GM23338 (cell line): ENCODE data around the gene TRABD. TPM values are rescaled to one million over a fixed set of nuclear protein-coding genes. Genes with fewer than 3 reads are reported as not detected.

ENCODE experiments used
- ATAC-seq: fragments of 200-7000 bp; cut with Tn5 transposase; 3 replicates; pipeline ENCODE4 v1.9.1; 2020
- DNase-seq: peaks from one replicate; pipeline ENCODE4 v3.0.0-alpha.2; 2015; ENCODE audit warnings: low spot score
- H2AFZ ChIP-seq: fragments of 200-600 bp; sonication (generic); 2 replicates; pipeline ENCODE4 v1.8.0; 2016; ENCODE audit warnings: antibody characterized with exemption, mild to moderate bottlenecking, moderate library complexity
- H3F3A ChIP-seq: fragments of 200-600 bp; sonication (generic); replicated peaks from 2 replicates; pipeline ENCODE4 v1.8.0; 2017; ENCODE audit warnings: antibody characterized with exemption, mixed run types, low read depth
- H3K27ac ChIP-seq: fragments of 200-600 bp; sonication (generic); 2 replicates; pipeline ENCODE4 v1.6.1; 2016; ENCODE audit warnings: low read depth
- H3K27me3 ChIP-seq: fragments of 200-600 bp; sonication (generic); 2 replicates; pipeline ENCODE4 v1.8.0; 2016; ENCODE audit warnings: mild to moderate bottlenecking, mixed run types, moderate library complexity; ENCODE audit not compliant: insufficient read depth
- H3K36me3 ChIP-seq: fragments of 200-600 bp; sonication (generic); 2 replicates; pipeline ENCODE4 v1.8.0; 2016; ENCODE audit warnings: mild to moderate bottlenecking; ENCODE audit not compliant: insufficient read depth
- H3K4me1 ChIP-seq: fragments of 200-600 bp; sonication (generic); 2 replicates; pipeline ENCODE4 v1.8.0; 2016; ENCODE audit warnings: mild to moderate bottlenecking, moderate library complexity; ENCODE audit not compliant: insufficient read depth
- H3K4me2 ChIP-seq: fragments of 200-600 bp; sonication (generic); 2 replicates; pipeline ENCODE4 v1.7.1; 2017; ENCODE audit warnings: mixed run types
- H3K4me3 ChIP-seq: fragments of 200-600 bp; sonication (generic); 2 replicates; pipeline ENCODE4 v1.6.1; 2016; ENCODE audit warnings: mixed run types
- H3K79me2 ChIP-seq: fragments of 200-600 bp; sonication (generic); replicated peaks from 2 replicates; pipeline ENCODE4 v1.8.0; 2017; ENCODE audit warnings: mild to moderate bottlenecking; ENCODE audit not compliant: insufficient read depth
- H3K9me2 ChIP-seq: fragments of 200-600 bp; sonication (generic); 2 replicates; pipeline ENCODE4 v1.8.0; 2017; ENCODE audit not compliant: insufficient read depth
- H4K20me1 ChIP-seq: fragments of 200-600 bp; sonication (generic); replicated peaks from 2 replicates; pipeline ENCODE4 v1.8.0; 2017; ENCODE audit warnings: mild to moderate bottlenecking; ENCODE audit not compliant: insufficient read depth
- H3K27ac Mint-ChIP-seq: 2 replicates; pipeline ENCODE4 v1.8.0; 2020; ENCODE audit warnings: inconsistent platforms, mild to moderate bottlenecking, moderate library complexity, mixed read lengths
- H3K27me3 Mint-ChIP-seq: 3 replicates; pipeline ENCODE4 v1.8.0; 2022; ENCODE audit warnings: low read depth, mild to moderate bottlenecking, moderate library complexity, mixed read lengths, inconsistent platforms; ENCODE audit not compliant: insufficient read depth, poor library complexity
- H3K36me3 Mint-ChIP-seq: 3 replicates; pipeline ENCODE4 v1.8.0; 2021; ENCODE audit warnings: low read depth, mild to moderate bottlenecking, inconsistent platforms, moderate library complexity, mixed read lengths
- H3K4me1 Mint-ChIP-seq: 3 replicates; pipeline ENCODE4 v1.8.0; 2020; ENCODE audit warnings: mild to moderate bottlenecking, inconsistent platforms, mixed read lengths
- H3K4me3 Mint-ChIP-seq: 3 replicates; pipeline ENCODE4 v1.8.0; 2021; ENCODE audit warnings: moderate library complexity, mild to moderate bottlenecking, inconsistent platforms, mixed read lengths
- H3K9me3 Mint-ChIP-seq: 3 replicates; pipeline ENCODE4 v1.8.0; 2020; ENCODE audit warnings: moderate library complexity, mild to moderate bottlenecking, inconsistent platforms, mixed read lengths
- CREB1 ChIP-seq: fragments of 250-450 bp; sonication (Bioruptor Pico); IDR thresholded peaks from 2 replicates; pipeline ENCODE4 v1.5.0; 2020; ENCODE audit warnings: low read depth, mild to moderate bottlenecking, moderate library complexity
- CTCF ChIP-seq, 2 experiments: fragments of 200-600 bp in 1 of 2; sonication (generic) in 1 of 2; conservative IDR thresholded peaks; 2 replicates each; pipeline versions ENCODE4 v1.5.1 to v1.6.1; 2016 to 2017; ENCODE audit warnings: antibody characterized with exemption in 2 of 2, low read depth in 2 of 2, mild to moderate bottlenecking in 2 of 2, moderate library complexity in 1 of 2
- ETS1 ChIP-seq: IDR thresholded peaks from 2 replicates; pipeline ENCODE4 v1.6.1; 2016; ENCODE audit warnings: antibody characterized with exemption
- EZH2 ChIP-seq: fragments of 200-600 bp; sonication (generic); IDR thresholded peaks from one replicate; pipeline ENCODE4 v1.8.0; 2017; ENCODE audit warnings: antibody characterized with exemption, mild to moderate bottlenecking, low read depth; ENCODE audit not compliant: unreplicated experiment
- EZH2phosphoT487 ChIP-seq: fragments of 200-600 bp; sonication (generic); IDR thresholded peaks from one replicate; pipeline ENCODE4 v1.8.1; 2018; ENCODE audit warnings: antibody characterized with exemption; ENCODE audit not compliant: unreplicated experiment
- JUNB ChIP-seq: IDR thresholded peaks from one replicate; pipeline ENCODE4 v1.6.1; 2016; ENCODE audit warnings: antibody characterized with exemption; ENCODE audit not compliant: unreplicated experiment
- NANOG ChIP-seq: IDR thresholded peaks from 2 replicates; pipeline ENCODE4 v1.6.1; 2016; ENCODE audit warnings: antibody characterized with exemption, borderline replicate concordance
- POLR2AphosphoS5 ChIP-seq: IDR thresholded peaks from 2 replicates; pipeline ENCODE4 v1.6.1; 2016; ENCODE audit warnings: antibody characterized with exemption, low read depth
- REST ChIP-seq: IDR thresholded peaks from one replicate; pipeline ENCODE4 v1.6.1; 2018; ENCODE audit warnings: antibody characterized with exemption; ENCODE audit not compliant: unreplicated experiment
- STAT1 ChIP-seq: IDR thresholded peaks from one replicate; pipeline ENCODE4 v1.6.1; 2016; ENCODE audit warnings: antibody characterized with exemption; ENCODE audit not compliant: unreplicated experiment
- ZNF114 ChIP-seq: fragments of 250-450 bp; sonication (Bioruptor Pico); IDR thresholded peaks from 2 replicates; pipeline ENCODE4 v1.5.0; 2020; ENCODE audit warnings: mild to moderate bottlenecking, moderate library complexity
- ZNF331 ChIP-seq: fragments of 250-450 bp; sonication (Bioruptor Pico); IDR thresholded peaks from 2 replicates; pipeline ENCODE4 v1.5.0; 2020; ENCODE audit warnings: low read depth, mild to moderate bottlenecking, moderate library complexity
- ZNF462 ChIP-seq: fragments of 250-450 bp; sonication (Bioruptor Pico); IDR thresholded peaks from 2 replicates; pipeline ENCODE4 v1.5.0; 2020; ENCODE audit warnings: mild to moderate bottlenecking, moderate library complexity
- polyA plus RNA-seq: library from polyadenylated mRNA; unstranded; fragments of >200 nt; fragmentation: Nextera tagmentation; extraction: Ambion mirVana; gene quantifications from 2 replicates; pipeline ENCODE4 v1.2.1, GENCODE V29; 2016
- total RNA-seq: library from RNA; depleted of rRNA; stranded (reverse); fragments of >200 nt; shearing (Covaris generic); gene quantifications from 2 replicates; pipeline ENCODE4 v1.2.3, GENCODE V29; 2014

TRABD gene
- total and polyA plus RNA-seq, 2 experiments from 2014 or later = 44.1 to 66.1 TPM

GRCh38 chr22:50226063-50226874 is 40.6 kb downstream of the TRABD start:
- Histone ChIP-seq H3K9me2 (no peaks in the 10 kb centered on the region), H3K4me2 (no peak overlapping the region), H4K20me1 (peaks cover 5% of the 10 kb centered on the region), H3K36me3 (no peaks in the 10 kb centered on the region), H3K4me1 (no peaks in the 10 kb centered on the region), H3K79me2 (no peaks in the 10 kb centered on the region), H3K27ac (no peak overlapping the region), H3F3A (no peaks in the 10 kb centered on the region), H3K27me3 (no peaks in the 10 kb centered on the region), H2AFZ (no peak overlapping the region), H3K4me3 (no peak overlapping the region)
- Mint-ChIP-seq H3K9me3 (no peaks in the 10 kb centered on the region), H3K4me1 (no peaks in the 10 kb centered on the region), H3K36me3 (peaks cover 21% of the 10 kb centered on the region), H3K27ac (no peak overlapping the region), H3K27me3 (peaks cover 7% of the 10 kb centered on the region), H3K4me3 (no peak overlapping the region)
- TF ChIP-seq POLR2AphosphoS5 (no peak), REST (no peak), EZH2 (no peak), NANOG (no peak), ZNF114 (CRISPR knock-in tag) (no peak), ZNF331 (CRISPR knock-in tag) (no peak), EZH2phosphoT487 (no peak), ZNF462 (CRISPR knock-in tag) (no peak), CTCF (conservative IDR thresholded peaks at IDR 0.05; ENCODE audit: low read depth in 2 of 2) (no peak), ETS1 (no peak), CREB1 (CRISPR knock-in tag) (no peak), STAT1 (no peak), JUNB (no peak)
- DNase-seq (no peak), ATAC-seq (no peak)
